CMK (cell line): Measurements from ENCODE around the gene DXO.
"Not testable (repeated sequence)": the region's sequence is repeated elsewhere in the genome, so short reads cannot be mapped to it uniquely, and the experiment has no call there.

Source experiments
- DNase-seq: peaks from one replicate; pipeline ENCODE4 v3.0.0-alpha.2; 2010; ENCODE audit warnings: low read depth

The DXO gene

DNA sequence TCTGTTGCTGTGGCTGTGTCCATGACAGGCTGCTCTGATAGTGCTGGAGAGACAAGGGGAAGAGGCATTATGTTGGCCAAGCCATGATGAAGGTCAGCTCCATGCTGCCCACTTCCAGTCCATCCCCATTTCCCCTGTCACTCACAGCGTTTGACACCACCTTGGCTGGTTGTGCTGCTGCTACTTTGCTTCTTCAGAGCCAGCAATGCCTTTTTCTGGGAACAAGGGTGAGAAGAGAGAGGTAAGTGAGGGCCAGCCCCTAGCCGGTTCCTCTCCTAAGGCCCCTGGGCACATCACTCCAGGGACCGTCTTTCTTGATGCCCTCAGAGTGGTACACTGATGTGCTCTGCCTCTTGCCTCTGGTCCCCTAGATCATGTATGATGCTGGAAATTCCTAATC, 15.1 kb downstream of the DXO start:
- no peak for DNase-seq

DNA sequence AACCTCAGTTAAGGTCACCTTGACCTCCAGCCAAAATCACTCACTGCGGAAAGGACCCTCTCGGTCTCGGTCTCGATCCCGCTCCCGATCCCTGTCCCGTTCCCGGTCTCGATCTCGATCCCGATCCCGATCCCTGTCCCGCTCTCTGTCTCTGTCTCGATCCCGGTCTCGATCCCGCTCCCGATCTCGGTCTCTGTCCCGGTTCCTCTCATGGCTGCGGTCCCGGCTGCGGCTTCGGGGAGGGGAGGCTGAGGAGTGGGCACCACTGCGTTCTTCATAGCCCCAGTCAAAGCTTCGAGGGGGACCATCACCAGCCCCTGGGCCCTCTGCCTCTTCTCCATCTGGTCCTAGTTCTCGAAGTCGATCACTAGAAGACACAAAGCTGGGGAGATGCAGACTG, 17.4 kb downstream of the DXO start:
- no peak for DNase-seq

DNA sequence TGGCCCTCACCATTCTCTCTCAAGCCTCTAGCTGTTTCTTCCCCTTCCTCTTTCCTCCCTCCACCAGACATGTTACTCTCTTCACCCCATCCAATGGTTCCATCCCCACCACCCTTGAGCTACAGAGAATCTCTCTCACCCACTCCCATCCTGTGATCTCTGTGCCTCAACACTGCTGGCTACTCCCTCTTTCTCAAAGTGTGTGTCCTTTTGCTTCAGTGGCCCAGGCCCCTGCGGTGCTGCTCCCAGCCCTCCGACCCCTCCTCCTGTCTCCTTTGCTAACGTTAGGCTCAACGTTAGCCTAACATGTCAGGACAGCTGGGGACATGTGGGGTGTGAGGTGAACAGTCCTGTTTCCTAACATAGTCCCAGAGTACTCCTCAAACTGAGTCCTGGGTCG, 19.0 kb downstream of the DXO start:
- no peak for DNase-seq

DNA sequence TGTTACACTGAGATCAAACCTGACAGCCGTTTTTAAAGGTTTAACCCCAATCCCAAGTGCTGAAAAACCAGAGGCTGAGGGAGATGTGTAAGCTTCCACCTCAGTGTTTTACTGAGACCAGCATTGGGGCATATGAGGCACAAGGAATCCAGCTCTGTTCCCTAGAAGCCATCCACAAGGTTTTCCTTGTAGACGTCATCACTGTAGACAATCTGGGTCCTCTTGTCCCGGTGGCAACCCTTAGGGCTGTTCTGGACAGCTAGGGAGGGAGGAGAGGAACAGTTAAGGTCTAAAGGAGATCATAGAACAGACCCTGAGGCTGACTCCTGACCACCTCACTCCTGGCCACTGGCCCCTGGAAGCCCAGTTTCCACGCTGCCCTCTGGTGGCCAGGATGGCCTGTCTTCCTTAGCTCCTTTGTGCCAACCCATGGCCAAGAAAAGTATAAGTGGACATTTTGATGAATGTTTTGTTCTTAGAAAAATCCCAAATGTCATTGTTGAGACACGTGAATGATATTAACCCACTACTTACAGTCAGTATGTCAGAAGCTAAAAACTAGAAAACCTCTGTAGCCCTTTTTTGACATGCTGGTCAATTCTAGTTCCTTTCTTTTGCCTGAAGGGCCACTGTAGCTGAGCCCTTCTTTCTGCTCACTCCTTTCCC, 19.7 kb downstream of the DXO start:
- no peak for DNase-seq

DNA sequence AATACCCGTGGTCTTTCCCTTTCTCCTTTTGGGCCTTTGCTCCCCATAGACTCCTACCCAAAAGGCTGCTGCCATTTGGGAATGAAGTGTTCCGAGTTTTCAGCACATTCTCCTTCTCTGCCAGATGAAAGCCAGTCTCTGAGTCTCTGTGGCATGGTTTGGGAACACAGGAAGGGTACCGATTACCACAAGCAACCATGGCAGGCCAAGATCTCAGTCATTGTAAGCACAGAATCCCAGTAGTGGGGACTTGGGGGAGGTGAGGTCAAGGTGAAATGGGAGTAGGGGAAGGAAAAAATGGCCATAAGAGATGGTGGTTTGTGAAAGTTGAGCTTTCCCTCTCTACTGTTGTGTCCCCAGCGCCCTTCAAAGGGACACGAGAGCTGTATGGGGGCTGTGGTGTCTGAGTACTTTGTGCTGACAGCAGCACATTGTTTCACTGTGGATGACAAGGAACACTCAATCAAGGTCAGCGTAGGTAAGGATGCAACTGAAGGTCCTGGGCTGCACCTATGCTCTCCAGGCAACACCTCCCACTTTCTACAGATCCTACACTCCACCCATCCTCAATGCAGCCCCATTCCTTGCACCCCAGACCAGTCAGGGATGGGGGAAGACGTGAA, 21.9 kb downstream of the DXO start:
- no peak for DNase-seq

DNA sequence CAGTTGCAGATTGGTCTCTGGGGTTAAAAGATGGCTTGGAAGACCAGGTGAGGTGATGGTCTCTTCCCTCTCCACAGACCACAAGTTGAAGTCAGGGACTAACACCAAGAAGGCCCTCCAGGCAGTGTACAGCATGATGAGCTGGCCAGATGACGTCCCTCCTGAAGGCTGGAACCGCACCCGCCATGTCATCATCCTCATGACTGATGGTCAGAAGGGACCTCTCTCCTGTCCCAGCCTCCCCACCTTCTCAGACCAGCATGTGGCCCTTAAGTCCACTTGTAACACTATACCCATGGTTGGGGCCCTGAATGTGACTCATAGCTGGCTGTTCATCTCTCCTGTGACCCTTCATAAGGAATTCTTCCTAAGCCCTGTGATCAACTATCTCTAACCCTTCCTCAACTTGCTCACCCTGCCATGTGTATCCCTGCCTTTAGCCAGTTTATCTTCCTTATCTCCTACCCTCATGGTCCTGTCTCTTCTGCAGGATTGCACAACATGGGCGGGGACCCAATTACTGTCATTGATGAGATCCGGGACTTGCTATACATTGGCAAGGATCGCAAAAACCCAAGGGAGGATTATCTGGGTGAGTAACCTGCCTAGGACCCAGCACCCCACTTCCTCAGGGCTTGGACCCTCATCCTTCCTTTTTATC, 23.1 kb downstream of the DXO start:
- DNase-seq: no peak

DNA sequence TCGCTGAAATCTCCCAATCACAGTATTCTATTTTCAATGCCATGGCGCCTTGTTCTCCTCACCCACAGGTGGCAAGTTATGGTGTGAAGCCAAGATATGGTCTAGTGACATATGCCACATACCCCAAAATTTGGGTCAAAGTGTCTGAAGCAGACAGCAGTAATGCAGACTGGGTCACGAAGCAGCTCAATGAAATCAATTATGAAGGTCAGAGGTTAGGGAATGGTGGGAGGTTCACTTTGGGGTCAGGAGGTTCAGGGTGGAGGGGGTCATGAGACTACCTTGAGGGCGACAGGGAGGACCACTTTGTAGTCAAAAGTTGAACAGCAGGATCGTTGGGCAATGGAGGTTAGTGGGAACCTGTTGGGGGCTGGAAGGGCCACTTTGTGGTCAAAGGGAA, 23.6 kb downstream of the DXO start:
- no peak for DNase-seq

DNA sequence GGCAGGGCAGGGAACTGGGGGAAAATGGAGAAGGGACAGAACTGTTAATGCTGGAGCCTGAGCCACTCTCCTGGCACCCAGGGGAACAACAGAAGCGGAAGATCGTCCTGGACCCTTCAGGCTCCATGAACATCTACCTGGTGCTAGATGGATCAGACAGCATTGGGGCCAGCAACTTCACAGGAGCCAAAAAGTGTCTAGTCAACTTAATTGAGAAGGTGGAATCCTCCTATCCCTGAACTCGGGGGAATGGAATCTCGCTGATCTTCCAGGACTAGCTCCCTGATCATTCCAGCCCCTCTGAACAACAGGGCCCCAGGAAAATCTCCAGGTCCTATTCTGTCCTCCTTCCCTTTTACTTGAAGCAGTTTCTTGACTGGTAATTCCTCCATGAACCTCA, 24.1 kb downstream of the DXO start:
- DNase-seq: no peak

DNA sequence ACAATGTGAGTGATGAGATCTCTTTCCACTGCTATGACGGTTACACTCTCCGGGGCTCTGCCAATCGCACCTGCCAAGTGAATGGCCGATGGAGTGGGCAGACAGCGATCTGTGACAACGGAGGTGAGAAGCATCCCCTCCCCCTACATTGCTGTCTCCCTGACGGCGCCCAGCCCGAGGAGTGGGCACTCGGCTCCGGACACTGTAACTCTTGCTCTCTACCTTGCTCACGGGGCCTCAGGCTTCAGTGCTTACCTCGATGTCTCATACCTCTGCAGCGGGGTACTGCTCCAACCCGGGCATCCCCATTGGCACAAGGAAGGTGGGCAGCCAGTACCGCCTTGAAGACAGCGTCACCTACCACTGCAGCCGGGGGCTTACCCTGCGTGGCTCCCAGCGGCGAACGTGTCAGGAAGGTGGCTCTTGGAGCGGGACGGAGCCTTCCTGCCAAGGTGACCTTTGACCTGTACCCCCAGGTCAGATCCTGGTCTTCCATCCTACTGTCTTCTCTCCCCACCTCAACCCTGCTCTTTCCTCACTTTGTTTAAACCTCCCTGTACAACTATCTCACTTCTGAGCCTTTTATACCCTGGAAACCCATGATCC, 24.8 kb downstream of the DXO start:
- no peak for DNase-seq

DNA sequence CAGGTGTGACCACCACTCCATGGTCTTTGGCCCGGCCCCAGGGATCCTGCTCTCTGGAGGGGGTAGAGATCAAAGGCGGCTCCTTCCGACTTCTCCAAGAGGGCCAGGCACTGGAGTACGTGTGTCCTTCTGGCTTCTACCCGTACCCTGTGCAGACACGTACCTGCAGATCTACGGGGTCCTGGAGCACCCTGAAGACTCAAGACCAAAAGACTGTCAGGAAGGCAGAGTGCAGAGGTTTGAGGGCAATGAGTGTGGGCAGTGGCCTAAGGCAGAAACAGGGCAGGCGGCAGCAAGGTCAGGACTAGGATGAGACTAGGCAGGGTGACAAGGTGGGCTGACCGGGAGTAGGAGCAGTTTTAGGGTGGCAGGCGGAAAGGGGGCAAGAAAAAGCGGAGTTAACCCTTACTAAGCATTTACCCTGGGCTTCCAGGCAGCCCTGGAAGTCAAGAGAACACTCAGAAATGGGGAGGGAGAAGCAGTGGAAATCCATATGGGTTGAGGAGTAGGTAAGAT, 25.5 kb downstream of the DXO start:
- DNase-seq: no peak

DNA sequence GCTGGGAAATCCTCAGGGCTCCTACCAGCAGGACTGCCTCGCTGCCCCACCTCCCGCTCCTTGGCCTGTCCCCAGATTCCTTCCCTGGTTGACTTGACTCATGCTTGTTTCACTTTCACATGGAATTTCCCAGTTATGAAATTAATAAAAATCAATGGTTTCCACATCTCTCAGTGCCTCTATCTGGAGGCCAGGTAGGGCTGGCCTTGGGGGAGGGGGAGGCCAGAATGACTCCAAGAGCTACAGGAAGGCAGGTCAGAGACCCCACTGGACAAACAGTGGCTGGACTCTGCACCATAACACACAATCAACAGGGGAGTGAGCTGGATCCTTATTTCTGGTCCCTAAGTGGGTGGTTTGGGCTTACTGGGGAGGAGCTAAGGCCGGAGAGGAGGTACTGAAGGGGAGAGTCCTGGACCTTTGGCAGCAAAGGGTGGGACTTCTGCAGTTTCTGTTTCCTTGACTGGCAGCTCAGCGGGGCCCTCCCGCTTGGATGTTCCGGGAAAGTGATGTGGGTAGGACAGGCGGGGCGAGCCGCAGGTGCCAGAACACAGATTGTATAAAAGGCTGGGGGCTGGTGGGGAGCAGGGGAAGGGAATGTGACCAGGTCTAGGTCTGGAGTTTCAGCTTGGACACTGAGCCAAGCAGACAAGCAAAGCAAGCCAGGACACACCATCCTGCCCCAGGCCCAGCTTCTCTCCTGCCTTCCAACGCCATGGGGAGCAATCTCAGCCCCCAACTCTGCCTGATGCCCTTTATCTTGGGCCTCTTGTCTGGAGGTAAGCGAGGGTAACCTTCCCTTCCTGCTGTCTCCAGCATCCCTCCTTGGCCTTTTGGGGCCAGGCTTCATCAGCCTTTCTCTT, 26.2 kb downstream of the DXO start, which contains the start of gene CFB:
Gene CFB (plus strand): TSS at position 589 of the 863 bp plus-strand sequence. CDS start 127 bp downstream, at position 716.
- DNase-seq: no peak

DNA sequence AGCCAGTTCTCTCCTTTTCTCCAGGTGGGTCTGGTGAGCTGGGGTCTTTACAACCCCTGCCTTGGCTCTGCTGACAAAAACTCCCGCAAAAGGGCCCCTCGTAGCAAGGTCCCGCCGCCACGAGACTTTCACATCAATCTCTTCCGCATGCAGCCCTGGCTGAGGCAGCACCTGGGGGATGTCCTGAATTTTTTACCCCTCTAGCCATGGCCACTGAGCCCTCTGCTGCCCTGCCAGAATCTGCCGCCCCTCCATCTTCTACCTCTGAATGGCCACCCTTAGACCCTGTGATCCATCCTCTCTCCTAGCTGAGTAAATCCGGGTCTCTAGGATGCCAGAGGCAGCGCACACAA, 26.8 kb downstream of the DXO start:
- DNase-seq: no peak

DNA sequence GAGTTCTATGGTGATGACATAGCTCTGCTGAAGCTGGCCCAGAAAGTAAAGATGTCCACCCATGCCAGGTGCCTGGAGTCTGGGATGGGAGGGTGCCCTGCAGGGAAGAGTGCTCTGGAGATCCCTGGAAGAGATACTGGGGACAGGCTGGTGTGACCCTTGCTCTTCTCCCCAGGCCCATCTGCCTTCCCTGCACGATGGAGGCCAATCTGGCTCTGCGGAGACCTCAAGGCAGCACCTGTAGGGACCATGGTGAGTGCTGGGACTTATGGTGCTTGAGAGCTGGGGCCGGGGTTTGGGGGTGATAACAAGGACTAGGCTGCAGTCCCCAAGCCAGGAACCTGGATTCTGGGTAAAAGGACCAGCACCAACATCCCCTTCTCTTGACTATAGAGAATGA, 28.2 kb downstream of the DXO start:
- DNase-seq: no peak

DNA sequence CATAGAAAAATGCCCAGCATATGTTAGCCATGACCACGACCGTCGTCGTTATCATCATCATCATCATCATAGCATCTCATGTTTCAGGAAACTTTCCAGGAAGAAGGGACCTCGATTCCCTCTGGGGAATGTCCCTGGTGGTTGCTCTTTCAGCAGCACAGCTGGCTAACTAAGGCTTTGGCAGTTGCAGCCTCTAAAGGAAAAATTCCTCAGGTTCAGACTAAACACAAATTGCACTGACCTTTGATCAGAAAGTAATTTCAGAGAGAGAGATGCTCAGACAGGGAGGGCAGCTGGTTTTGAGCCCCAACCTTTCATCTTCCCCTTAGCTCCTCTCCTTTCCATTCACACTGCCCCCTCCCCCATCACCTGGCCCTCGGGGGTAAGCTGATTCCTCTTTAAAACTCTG, 31.7 kb downstream of the DXO start:
- DNase-seq: no peak

DNA sequence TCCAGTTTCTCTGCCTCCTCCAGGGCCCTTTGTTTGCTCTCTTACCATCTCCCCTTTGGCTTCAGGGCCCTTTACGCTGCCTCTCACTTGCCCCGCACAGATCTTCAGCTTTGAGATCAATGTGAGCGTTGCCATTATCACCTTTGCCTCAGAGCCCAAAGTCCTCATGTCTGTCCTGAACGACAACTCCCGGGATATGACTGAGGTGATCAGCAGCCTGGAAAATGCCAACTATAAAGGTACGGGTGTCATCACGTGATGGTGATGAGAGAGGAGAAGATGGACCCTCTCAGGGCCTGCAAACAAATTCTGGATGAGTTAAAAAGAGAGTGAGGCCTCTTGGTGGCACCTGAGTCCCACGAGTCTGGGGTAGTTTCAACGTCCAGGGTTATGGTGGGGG, 36.1 kb downstream of the DXO start:
- no peak for DNase-seq

DNA sequence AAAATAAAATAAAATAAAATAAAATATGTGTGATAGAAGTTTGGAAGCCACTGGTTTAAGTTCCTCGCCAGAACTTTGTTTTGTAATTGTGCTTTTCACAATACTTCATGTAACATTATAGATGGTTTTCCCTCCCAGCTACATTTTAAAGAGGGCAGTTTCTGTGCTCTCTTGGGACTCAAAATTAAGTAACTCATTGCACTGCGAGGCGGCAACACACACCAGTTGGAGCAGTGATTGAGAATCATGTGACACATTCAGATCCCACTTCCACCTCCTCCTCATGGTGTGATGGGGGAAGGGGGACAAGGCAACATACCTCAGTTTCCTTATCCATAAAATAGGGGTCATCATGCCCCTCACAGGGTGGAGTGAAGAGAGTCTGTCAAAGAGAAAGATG, 36.9 kb downstream of the DXO start:
- DNase-seq: no peak

DNA sequence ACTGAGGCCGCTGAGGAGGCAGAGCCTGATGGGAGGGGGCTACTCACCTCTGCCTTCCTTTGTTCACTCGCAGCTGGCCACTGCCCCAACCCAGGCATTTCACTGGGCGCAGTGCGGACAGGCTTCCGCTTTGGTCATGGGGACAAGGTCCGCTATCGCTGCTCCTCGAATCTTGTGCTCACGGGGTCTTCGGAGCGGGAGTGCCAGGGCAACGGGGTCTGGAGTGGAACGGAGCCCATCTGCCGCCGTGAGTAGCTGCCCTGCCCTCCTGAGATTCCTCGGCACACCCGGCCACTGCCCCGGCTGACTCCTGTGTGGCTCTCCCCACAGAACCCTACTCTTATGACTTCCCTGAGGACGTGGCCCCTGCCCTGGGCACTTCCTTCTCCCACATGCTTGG, 38.4 kb downstream of the DXO start:
- no peak for DNase-seq

DNA sequence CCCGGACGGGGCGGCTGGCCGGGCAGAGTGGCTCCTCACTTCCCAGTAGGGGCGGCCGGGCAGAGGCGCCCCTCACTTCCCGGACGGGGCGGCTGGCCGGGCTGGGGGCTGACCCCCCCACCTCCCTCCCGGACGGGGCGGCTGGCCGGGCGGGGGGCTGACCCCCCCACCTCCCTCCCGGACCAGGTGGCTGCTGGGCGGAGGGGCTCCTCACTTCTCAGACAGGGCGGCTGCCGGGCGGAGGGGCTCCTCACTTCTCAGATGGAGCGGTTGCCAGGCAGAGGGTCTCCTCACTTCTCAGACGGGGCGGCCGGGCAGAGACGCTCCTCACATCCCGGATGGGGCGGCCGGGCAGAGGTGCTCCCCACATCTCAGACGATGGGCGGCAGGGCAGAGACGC, 39.8 kb downstream of the DXO start:
- DNase-seq: not testable (repeated sequence)

DNA sequence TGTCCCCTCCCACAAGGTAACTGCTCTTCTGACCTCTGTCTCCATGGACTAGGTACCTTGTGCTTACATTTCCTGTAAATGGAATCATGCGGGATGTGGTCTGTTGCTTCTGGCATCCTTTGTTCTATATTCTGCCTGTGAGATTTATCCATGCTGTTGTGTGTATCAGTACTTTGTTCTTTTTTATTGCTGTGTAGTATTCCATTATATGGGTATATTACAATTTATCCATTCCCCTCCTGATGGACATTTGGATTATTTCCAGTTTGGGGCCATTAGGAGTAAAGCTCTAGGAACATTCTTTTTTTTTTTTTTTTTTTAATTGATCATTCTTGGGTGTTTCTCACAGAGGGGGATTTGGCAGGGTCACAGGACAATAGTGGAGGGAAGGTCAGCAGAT, 41.0 kb downstream of the DXO start:
- no peak for DNase-seq

DNA sequence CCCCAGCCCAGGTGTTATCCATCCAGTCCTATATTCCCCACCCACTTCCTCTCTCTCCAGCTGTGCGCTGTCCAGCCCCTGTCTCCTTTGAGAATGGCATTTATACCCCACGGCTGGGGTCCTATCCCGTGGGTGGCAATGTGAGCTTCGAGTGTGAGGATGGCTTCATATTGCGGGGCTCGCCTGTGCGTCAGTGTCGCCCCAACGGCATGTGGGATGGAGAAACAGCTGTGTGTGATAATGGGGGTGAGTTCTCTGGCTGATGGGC, 43.3 kb downstream of the DXO start:
- DNase-seq: no peak

DNA sequence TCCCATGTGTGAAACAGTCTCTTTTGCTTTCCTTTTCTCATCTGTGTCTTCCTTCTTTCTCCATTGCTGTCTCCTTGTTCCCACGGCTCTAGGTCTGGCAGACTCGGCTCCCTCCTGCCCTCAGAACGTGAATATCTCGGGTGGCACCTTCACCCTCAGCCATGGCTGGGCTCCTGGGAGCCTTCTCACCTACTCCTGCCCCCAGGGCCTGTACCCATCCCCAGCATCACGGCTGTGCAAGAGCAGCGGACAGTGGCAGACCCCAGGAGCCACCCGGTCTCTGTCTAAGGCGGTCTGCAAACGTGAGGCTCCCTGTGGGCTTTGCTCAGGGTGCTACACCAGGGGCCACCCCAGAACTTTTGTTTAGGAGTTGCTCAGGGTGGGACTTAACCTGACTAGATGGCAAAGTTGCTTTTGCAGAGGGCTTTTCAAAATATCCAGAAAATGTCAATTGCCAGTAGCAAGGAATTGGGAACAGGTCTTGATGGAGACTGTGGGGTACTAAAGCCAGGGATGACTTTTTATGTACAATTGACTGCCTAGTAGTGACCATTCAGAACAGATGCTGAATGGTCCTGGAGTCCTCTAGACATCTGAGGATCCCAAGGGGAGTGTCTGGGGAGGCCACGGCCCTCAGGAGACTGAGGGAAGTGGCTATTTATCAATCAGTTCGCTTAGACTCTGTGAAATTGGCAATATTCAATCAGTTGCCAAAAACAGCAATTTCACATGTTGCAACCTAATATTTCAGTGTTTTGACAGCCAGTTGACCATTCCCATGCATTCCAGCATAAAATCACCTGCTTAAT, 43.9 kb downstream of the DXO start:
- DNase-seq: no peak
